ENCODE results near the gene MTCH2.
"Not testable (repeated sequence)": the region's sequence is repeated elsewhere in the genome, so short reads cannot be mapped to it uniquely, and the experiment has no call there.

The MTCH2 gene

GRCh38 chr11:47636331-47636730 is 6.0 kb downstream of the MTCH2 start:
- not testable (repeated sequence) for DNase-seq (ENCODE audit: low read depth)

GRCh38 chr11:47631473-47631872 is 10.9 kb downstream of the MTCH2 start:
- no peak for DNase-seq (ENCODE audit: low read depth)

GRCh38 chr11:47628026-47628425 is 14.3 kb downstream of the MTCH2 start:
- DNase-seq (ENCODE audit: low read depth), result no peak

- no peak for DNase-seq (ENCODE audit: low read depth)
Observed at GRCh38 chr11:47626234-47626633, 16.1 kb downstream of the MTCH2 start.

- DNase-seq (ENCODE audit: low read depth), result no peak
Observed at GRCh38 chr11:47620836-47621378, 21.5 kb downstream of the MTCH2 start.

- no peak for DNase-seq (ENCODE audit: low read depth)
Observed at GRCh38 chr11:47617417-47617809, 24.9 kb downstream of the MTCH2 start.

GRCh38 chr11:47616726-47617416 is 25.5 kb downstream of the MTCH2 start:
- DNase-seq (ENCODE audit: low read depth), result no peak

GRCh38 chr11:47615249-47615648 is 27.1 kb downstream of the MTCH2 start:
- no peak for DNase-seq (ENCODE audit: low read depth)

GRCh38 chr11:47611348-47611794 is 31.0 kb downstream of the MTCH2 start:
- no peak for DNase-seq (ENCODE audit: low read depth)

GRCh38 chr11:47609675-47610074 is 32.7 kb downstream of the MTCH2 start:
- no peak for DNase-seq (ENCODE audit: low read depth)

GRCh38 chr11:47607380-47607779 is 35.0 kb downstream of the MTCH2 start:
- no peak for DNase-seq (ENCODE audit: low read depth)

- no peak for DNase-seq (ENCODE audit: low read depth)
Observed at GRCh38 chr11:47606731-47607130, 35.6 kb downstream of the MTCH2 start.

- no peak for DNase-seq (ENCODE audit: low read depth)
Observed at GRCh38 chr11:47605921-47606320, 36.4 kb downstream of the MTCH2 start.

- no peak for DNase-seq (ENCODE audit: low read depth)
Observed at GRCh38 chr11:47603295-47603694, 39.1 kb downstream of the MTCH2 start.

GRCh38 chr11:47599902-47600301 is 42.5 kb downstream of the MTCH2 start:
- no peak for DNase-seq (ENCODE audit: low read depth)

- no peak for DNase-seq (ENCODE audit: low read depth)
Observed at GRCh38 chr11:47595967-47596366, 46.4 kb downstream of the MTCH2 start.

GRCh38 chr11:47595029-47595428 is 47.3 kb downstream of the MTCH2 start:
- DNase-seq (ENCODE audit: low read depth), result no peak

GRCh38 chr11:47593934-47594855 is 48.2 kb downstream of the MTCH2 start, which contains the start of gene C1QTNF4:
Gene C1QTNF4, minus strand, starts transcription at chr11:47594411. Its CDS starts 3,601 bp downstream, at chr11:47590810.
- no peak for DNase-seq (ENCODE audit: low read depth)

GRCh38 chr11:47593492-47593933 is 48.8 kb downstream of the MTCH2 start:
- DNase-seq (ENCODE audit: low read depth), result no peak

- no peak for DNase-seq (ENCODE audit: low read depth)
Observed at GRCh38 chr11:47592970-47593369, 49.4 kb downstream of the MTCH2 start.

- DNase-seq (ENCODE audit: low read depth), result no peak
Observed at GRCh38 chr11:47592251-47592650, 50.1 kb downstream of the MTCH2 start.

GRCh38 chr11:47591764-47592163 is 50.6 kb downstream of the MTCH2 start:
- DNase-seq (ENCODE audit: low read depth), result no peak
